NB4 (cell line): ENCODE results near the gene CBLB.

Experiments
- CTCF ChIP-seq: IDR thresholded peaks from one replicate; pipeline ENCODE4 v1.5.1; 2012; ENCODE audit warnings: low read depth, low read length
- MYC ChIP-seq: IDR thresholded peaks from 2 replicates; pipeline ENCODE4 v1.6.1; 2011; ENCODE audit warnings: low read depth, low read length
- POLR2A ChIP-seq: IDR thresholded peaks from 2 replicates; pipeline ENCODE4 v1.6.1; 2011; ENCODE audit warnings: mild to moderate bottlenecking; ENCODE audit not compliant: insufficient read length; ENCODE audit errors: extremely low read depth

- TF ChIP-seq CTCF (no peak), POLR2A (no peak), MYC (no peak)
Observed at GRCh38 chr3:105888621-105889579, 20.1 kb upstream of the CBLB start.
